ENCODE measurements around the gene SLC22A17. TPM values are rescaled to one million over a fixed set of nuclear protein-coding genes. Genes with fewer than 3 reads are reported as not detected.
A peak's percentile ranks its signal among the peaks of the same experiment; 100 is the strongest.

Gene SLC22A17
- total and polyA plus RNA-seq, 2 of the 13 experiments (the other 11 are each of a cell fraction or from before 2014, with no cell fraction given) = 0.95 to 1.1 TPM

GRCh38 chr14:23320584-23321571 lies 31.8 kb downstream of the SLC22A17 start, which contains the start of gene PABPN1 (continued):
- TF ChIP-seq KAT8 (CRISPR knock-in tag; IDR thresholded peaks at IDR 0.05) (peak; percentile 100), RBAK (CRISPR knock-in tag; IDR thresholded peaks at IDR 0.05) (no peak; the same call in 1 of the 2 replicates), MAZ (IDR thresholded peaks at IDR 0.05; ENCODE audit: borderline replicate concordance, low read depth, low read length) (peak; percentile 72), MAZ (CRISPR knock-in tag; IDR thresholded peaks at IDR 0.05; ENCODE audit: low read depth) (peak; percentile 93), ZNF749 (CRISPR knock-in tag; IDR thresholded peaks at IDR 0.05; ENCODE audit: borderline replicate concordance) (peak; percentile 92), KDM2A (CRISPR knock-in tag; IDR thresholded peaks at IDR 0.05; ENCODE audit: borderline replicate concordance, low read depth) (peak; percentile 99), ONECUT2 (CRISPR knock-in tag; IDR thresholded peaks at IDR 0.05) (peak; percentile 13; the same call in 1 of the 2 replicates), STAG1 (CRISPR knock-in tag; IDR thresholded peaks at IDR 0.05) (peak; percentile 19; the same call in 1 of the 2 replicates), ZBTB4 (CRISPR knock-in tag; IDR thresholded peaks at IDR 0.05; ENCODE audit: borderline replicate concordance) (peak; percentile 100), HIC2 (CRISPR knock-in tag; IDR thresholded peaks at IDR 0.05; ENCODE audit: low read depth) (peak; percentile 66; the same call in 1 of the 2 replicates), TSC22D2 (CRISPR knock-in tag; IDR thresholded peaks at IDR 0.05; ENCODE audit: borderline replicate concordance) (0 out of 2 replicates have a peak, but pooled peaks have one; percentile 65), ZMYM4 (CRISPR knock-in tag; IDR thresholded peaks at IDR 0.05) (peak; percentile 100), MTA3 (CRISPR knock-in tag; IDR thresholded peaks at IDR 0.05) (no peak), SNAPC5 (CRISPR knock-in tag; IDR thresholded peaks at IDR 0.05; ENCODE audit: borderline replicate concordance) (peak; percentile 92; the same call in 1 of the 2 replicates), ZNF703 (CRISPR knock-in tag; IDR thresholded peaks at IDR 0.05; ENCODE audit: borderline replicate concordance) (no peak; the same call in 1 of the 2 replicates), TCF7L2 (IDR thresholded peaks at IDR 0.05; ENCODE audit: low read depth, low read length) (no peak), ZNF879 (CRISPR knock-in tag; IDR thresholded peaks at IDR 0.05) (0 out of 2 replicates have a peak, but pooled peaks have one; percentile 59), ASH2L (IDR thresholded peaks at IDR 0.05; ENCODE audit: insufficient read length, low read depth, low read length) (peak; percentile 95), ZSCAN29 (CRISPR knock-in tag; conservative IDR thresholded peaks at IDR 0.05) (peak; percentile 86; the same call in 1 of the 2 replicates), POGZ (CRISPR knock-in tag; IDR thresholded peaks at IDR 0.05) (peak; percentile 100), SP2 (CRISPR knock-in tag; IDR thresholded peaks at IDR 0.05) (peak; percentile 92), ESRRA (CRISPR knock-in tag; IDR thresholded peaks at IDR 0.05; ENCODE audit: low read depth) (peak; percentile 84), REXO4 (CRISPR knock-in tag; IDR thresholded peaks at IDR 0.05; ENCODE audit: borderline replicate concordance) (no peak; the same call in 1 of the 2 replicates), SP140L (CRISPR knock-in tag; IDR thresholded peaks at IDR 0.05; ENCODE audit: borderline replicate concordance) (no peak; the same call in 1 of the 2 replicates)
